Right lobe of liver (tissue), 6 donors: ENCODE measurements around the gene PSMB11. TPM values are rescaled to one million over a fixed set of nuclear protein-coding genes. Genes with fewer than 3 reads are reported as not detected.

Source experiments
- ATAC-seq, 4 donors: fragments of 200-7000 bp; cut with Tn5 transposase; one replicate each; pipeline ENCODE4 v1.9.1; 2020; ENCODE audit warnings: mild to moderate bottlenecking in 4 of 4, moderate library complexity in 4 of 4
- DNase-seq, 3 donors: peaks; one replicate each; pipeline ENCODE4 v3.0.0-alpha.2; 2020
- H3K27ac ChIP-seq, 3 donors: fragments of 200-600 bp; one replicate each; pipeline ENCODE4 v1.8.0; 2022
- H3K27me3 ChIP-seq, 2 donors: fragments of 200-600 bp; one replicate each; pipeline ENCODE4 v1.8.0; 2022
- H3K36me3 ChIP-seq, 4 donors: fragments of 200-600 bp; sonication (generic) in 1 of 4; one replicate each; pipeline versions ENCODE4 v1.5.1 to v1.8.0; 2017 to 2022; ENCODE audit warnings: control low read depth in 1 of 4
- H3K4me1 ChIP-seq, 4 donors: fragments of 200-600 bp; sonication (generic) in 1 of 4; one replicate each; pipeline versions ENCODE4 v1.5.1 to v1.8.0; 2017 to 2022; ENCODE audit warnings: control low read depth in 1 of 4
- H3K4me3 ChIP-seq, 3 donors: fragments of 200-600 bp; one replicate each; pipeline ENCODE4 v1.8.0; 2022
- H3K9me3 ChIP-seq, 4 donors: fragments of 200-600 bp; sonication (generic) in 1 of 4; one replicate each; pipeline versions ENCODE4 v1.5.1 to v1.8.0; 2017 to 2022; ENCODE audit warnings: control low read depth in 1 of 4
- POLR2A ChIP-seq: fragments of 450-650 bp; IDR thresholded peaks from one replicate; pipeline ENCODE4 v1.6.1; 2017; ENCODE audit warnings: antibody characterized with exemption, mild to moderate bottlenecking
- WGBS: methylation state at CpG from one replicate; pipeline ENCODE4 v1.1.6; 2018; ENCODE audit warnings: low coverage, low lambda C conversion rate; ENCODE audit not compliant: insufficient coverage; ENCODE audit errors: missing lambda C conversion rate; 5-methylcytosine and 5-hydroxymethylcytosine counted together
- intact Hi-C, 2 donors: fragments of 100-400 bp; cut with DNase I; formaldehyde crosslinking; loops; one replicate each; pipeline versions ENCODE4 v1.11.2 to v1.14.1; 2022
- total RNA-seq, 6 experiments: library from RNA; depleted of rRNA in 2 of 6; stranded (reverse); fragments of >200 nt in 2 of 6; fragmentation: NEBNext Ultra II Directional in 3 of 6; extraction: Animal tissue kit (Norgen Biotek cat#: 25700) in 3 of 6; gene quantifications; one replicate each; pipeline versions ENCODE4 v1.1.0 to v1.2.4, GENCODE V29; 2016 to 2023
- TF ChIP-seq, protein P1 (sequence below), 4 donors: fragments of 200-600 bp in 3 of 4; fragments of 450-650 bp in 1 of 4; IDR thresholded peaks; one replicate each; pipeline versions ENCODE4 v1.5.1 to v1.8.0; 2016 to 2022; ENCODE audit warnings: antibody characterized with exemption in 4 of 4, mild to moderate bottlenecking in 2 of 4
- donor health status: DM: no; HTN: yes; CAD: no.
- donor health status: DM: no; HTN: no; CAD: no.
- donor health status: DM: no; HTN: no; CAD: no.
- donor health status: DM: no; HTN: yes; CAD: no.
- donor health status: DM: no; HTN: yes; CAD: no.

The PSMB11 gene
- total RNA-seq, 6 experiments from 2014 or later: not detected

- 89% methylated on average over 12 of the region's 17 CpGs for WGBS
- intact Hi-C loops: no loop called here
- DNase-seq: no peak
- H3K36me3 ChIP-seq: peaks cover 23 to 69% (median 40%) of the 10 kb centered on the region in 4 donors
- H3K27ac ChIP-seq: no peak overlapping the region
- no peaks in the 10 kb centered on the region for H3K27me3 ChIP-seq
- peaks cover 0 to 6% (median 0%) of the 10 kb centered on the region in 4 donors for H3K4me1 ChIP-seq
- H3K9me3 ChIP-seq: no peaks in the 10 kb centered on the region
- H3K4me3 ChIP-seq: no peak overlapping the region
- no peak for TF ChIP-seq POLR2A
- TF ChIP-seq, protein P1, sequence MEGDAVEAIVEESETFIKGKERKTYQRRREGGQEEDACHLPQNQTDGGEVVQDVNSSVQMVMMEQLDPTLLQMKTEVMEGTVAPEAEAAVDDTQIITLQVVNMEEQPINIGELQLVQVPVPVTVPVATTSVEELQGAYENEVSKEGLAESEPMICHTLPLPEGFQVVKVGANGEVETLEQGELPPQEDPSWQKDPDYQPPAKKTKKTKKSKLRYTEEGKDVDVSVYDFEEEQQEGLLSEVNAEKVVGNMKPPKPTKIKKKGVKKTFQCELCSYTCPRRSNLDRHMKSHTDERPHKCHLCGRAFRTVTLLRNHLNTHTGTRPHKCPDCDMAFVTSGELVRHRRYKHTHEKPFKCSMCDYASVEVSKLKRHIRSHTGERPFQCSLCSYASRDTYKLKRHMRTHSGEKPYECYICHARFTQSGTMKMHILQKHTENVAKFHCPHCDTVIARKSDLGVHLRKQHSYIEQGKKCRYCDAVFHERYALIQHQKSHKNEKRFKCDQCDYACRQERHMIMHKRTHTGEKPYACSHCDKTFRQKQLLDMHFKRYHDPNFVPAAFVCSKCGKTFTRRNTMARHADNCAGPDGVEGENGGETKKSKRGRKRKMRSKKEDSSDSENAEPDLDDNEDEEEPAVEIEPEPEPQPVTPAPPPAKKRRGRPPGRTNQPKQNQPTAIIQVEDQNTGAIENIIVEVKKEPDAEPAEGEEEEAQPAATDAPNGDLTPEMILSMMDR (IDR thresholded peaks at IDR 0.05): no peak
- ATAC-seq: no peak
Measured at GRCh38 chr14:23060536-23061260, 18.7 kb downstream of the PSMB11 start.

- intact Hi-C loops: no loop called here
- Histone ChIP-seq H3K36me3 (peaks cover 24 to 82% (median 47%) of the 10 kb centered on the region in 4 donors), H3K9me3 (no peaks in the 10 kb centered on the region), H3K4me3 (no peak overlapping the region), H3K27ac (no peak overlapping the region), H3K4me1 (peaks cover 0 to 6% (median 0%) of the 10 kb centered on the region in 4 donors), H3K27me3 (no peaks in the 10 kb centered on the region)
- DNase-seq: peak in 1 of 3 donors; percentile 73
- no peak for TF ChIP-seq POLR2A
- TF ChIP-seq, protein P1 (IDR thresholded peaks at IDR 0.05): no peak
- ATAC-seq: peak; percentile 21 to 74 (median 30)
- 0% methylated on average over 1 of the region's 4 CpGs for WGBS
Measured at GRCh38 chr14:23062002-23062401, 20.0 kb downstream of the PSMB11 start.

- ATAC-seq (no peak), DNase-seq (no peak)
- no peak overlapping the region for H3K27ac ChIP-seq
- peaks cover 0 to 6% (median 0%) of the 10 kb centered on the region in 4 donors for H3K4me1 ChIP-seq
- H3K9me3 ChIP-seq: no peaks in the 10 kb centered on the region
- H3K27me3 ChIP-seq: no peaks in the 10 kb centered on the region
- no peak for TF ChIP-seq POLR2A
- TF ChIP-seq, protein P1 (IDR thresholded peaks at IDR 0.05): no peak
- no peak overlapping the region for H3K4me3 ChIP-seq
- intact Hi-C loops: no loop called here
- WGBS: 72% methylated on average over 5 of the region's 5 CpGs
- H3K36me3 ChIP-seq: peaks cover 30 to 96% (median 58%) of the 10 kb centered on the region in 4 donors
Measured at GRCh38 chr14:23063601-23064000, 21.6 kb downstream of the PSMB11 start.

- no peak for DNase-seq
- no peak for ATAC-seq
- no peak for TF ChIP-seq POLR2A
- TF ChIP-seq, protein P1 (IDR thresholded peaks at IDR 0.05): no peak
- H3K4me1 ChIP-seq: peaks cover 0 to 6% (median 0%) of the 10 kb centered on the region in 4 donors
- intact Hi-C loops: no loop called here
- H3K27me3 ChIP-seq: no peaks in the 10 kb centered on the region
- peaks cover 21 to 75% (median 43%) of the 10 kb centered on the region in 4 donors for H3K36me3 ChIP-seq
- no peaks in the 10 kb centered on the region for H3K9me3 ChIP-seq
- no peak overlapping the region for H3K4me3 ChIP-seq
- WGBS: 77% methylated on average over 2 of the region's 3 CpGs
- no peak overlapping the region for H3K27ac ChIP-seq
Measured at GRCh38 chr14:23066368-23066767, 24.4 kb downstream of the PSMB11 start.
